ENCODE measurements around the gene DDX42. TPM values are rescaled to one million over a fixed set of nuclear protein-coding genes. Genes with fewer than 3 reads are reported as not detected.

The DDX42 gene
- total and polyA plus RNA-seq, 4 donors = 90.1 to 114 (median 107) TPM

GRCh38 chr17:63817736-63818385 lies 43.9 kb downstream of the DDX42 start:
- Histone ChIP-seq H3K4me1 (ENCODE audit: control insufficient read depth, insufficient read depth, low read length) (no peaks in the 10 kb centered on the region), H3K4me3 (ENCODE audit: low read depth, low read length) (no peak overlapping the region), H3K36me3 (ENCODE audit: control insufficient read depth, insufficient read depth, low read length) (peaks cover 86% of the 10 kb centered on the region), H3K27me3 (ENCODE audit: control insufficient read depth, insufficient read depth, low read length) (no peaks in the 10 kb centered on the region), H3K27ac (ENCODE audit: low read depth, low read length) (no peak overlapping the region), H3K9me3 (ENCODE audit: control insufficient read depth, insufficient read depth, low read length) (no peaks in the 10 kb centered on the region)
- 85% methylated on average over 27 of the region's 27 CpGs for WGBS (ENCODE audit: insufficient coverage)
- no peak for DNase-seq (ENCODE audit: low read depth in 4 of 6, low spot score in 6 of 6)

DNA sequence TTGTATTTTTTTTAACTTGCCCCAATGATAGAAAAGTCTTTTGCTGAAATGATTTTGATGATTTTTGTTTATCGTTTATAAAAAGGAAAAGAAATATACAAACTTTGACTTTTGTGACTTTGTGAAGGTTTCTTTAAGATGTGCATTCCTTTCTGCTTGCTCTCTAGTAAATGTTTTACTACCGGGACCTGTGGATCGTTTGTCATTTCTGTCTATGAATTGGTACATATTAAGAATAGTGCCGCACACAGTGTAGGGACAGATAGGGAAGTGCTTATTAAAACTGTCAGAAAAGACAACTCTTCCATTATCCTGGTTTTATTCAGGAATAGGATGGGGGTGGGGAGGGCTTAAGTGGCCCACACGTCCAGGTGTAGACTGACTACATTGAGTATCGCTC lies 45.2 kb downstream of the DDX42 start:
- H3K27me3 ChIP-seq (ENCODE audit: control insufficient read depth, insufficient read depth, low read length) = no peaks in the 10 kb centered on the region
- H3K9me3 ChIP-seq (ENCODE audit: control insufficient read depth, insufficient read depth, low read length) = no peaks in the 10 kb centered on the region
- peaks cover 86% of the 10 kb centered on the region for H3K36me3 ChIP-seq (ENCODE audit: control insufficient read depth, insufficient read depth, low read length)
- H3K4me1 ChIP-seq (ENCODE audit: control insufficient read depth, insufficient read depth, low read length) = no peaks in the 10 kb centered on the region
- H3K27ac ChIP-seq (ENCODE audit: low read depth, low read length) = no peak overlapping the region
- H3K4me3 ChIP-seq (ENCODE audit: low read depth, low read length) = no peak overlapping the region
- 97% methylated on average over 4 of the region's 6 CpGs for WGBS (ENCODE audit: insufficient coverage)
- DNase-seq (ENCODE audit: low read depth in 4 of 6, low spot score in 6 of 6) = no peak

DNA sequence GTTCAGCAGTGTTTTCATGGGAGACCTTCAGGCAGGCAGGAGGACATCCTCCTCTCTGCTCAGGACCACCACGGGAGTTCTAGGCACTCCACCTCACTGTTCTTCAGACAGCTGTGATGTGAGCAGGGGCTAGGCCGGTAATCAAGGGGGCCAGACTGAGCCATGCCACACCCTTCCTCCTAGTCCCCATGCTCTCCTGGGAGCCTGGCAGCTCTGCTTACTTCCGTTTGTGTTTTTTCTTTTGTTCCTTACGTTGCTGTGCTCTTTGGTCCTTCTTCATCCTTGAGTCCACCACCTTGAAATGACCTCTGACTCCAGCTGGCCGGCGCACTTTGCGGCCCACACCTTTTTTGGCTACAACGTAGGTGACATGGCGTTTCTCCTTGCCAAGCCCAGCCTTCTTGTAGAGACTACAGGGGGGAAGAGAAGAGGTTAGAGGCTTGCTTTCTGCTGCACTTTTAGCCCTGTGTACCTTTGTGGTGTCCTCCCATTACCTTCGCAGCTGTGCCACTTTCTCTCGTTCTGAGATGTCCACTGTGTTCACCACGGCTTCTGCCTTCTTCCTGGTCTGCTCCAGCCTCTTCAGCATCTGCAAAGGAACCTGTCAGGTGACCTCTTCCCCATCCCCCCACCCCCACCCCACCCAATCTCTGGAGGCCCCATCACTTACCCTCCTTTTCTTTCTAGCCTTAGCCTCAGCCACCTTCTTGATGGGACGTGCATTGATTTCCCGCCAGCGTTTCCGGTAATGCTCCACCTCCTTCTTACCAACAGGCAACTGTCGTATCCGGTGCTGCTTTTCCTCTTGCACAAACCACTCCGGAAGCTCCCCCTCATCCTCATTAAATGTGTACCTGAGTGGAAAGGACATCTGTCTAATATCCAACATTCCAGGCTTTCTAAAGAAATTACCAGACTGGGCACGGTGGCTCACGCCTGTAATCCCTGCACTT lies 45.9 kb downstream of the DDX42 start:
- Histone ChIP-seq H3K4me1 (ENCODE audit: control insufficient read depth, insufficient read depth, low read length) (no peaks in the 10 kb centered on the region), H3K27ac (ENCODE audit: low read depth, low read length) (no peak overlapping the region), H3K4me3 (ENCODE audit: low read depth, low read length) (no peak overlapping the region), H3K9me3 (ENCODE audit: control insufficient read depth, insufficient read depth, low read length) (no peaks in the 10 kb centered on the region), H3K36me3 (ENCODE audit: control insufficient read depth, insufficient read depth, low read length) (peaks cover 86% of the 10 kb centered on the region), H3K27me3 (ENCODE audit: control insufficient read depth, insufficient read depth, low read length) (no peaks in the 10 kb centered on the region)
- DNase-seq (ENCODE audit: low read depth in 4 of 6, low spot score in 6 of 6) = no peak
- 86% methylated on average over 18 of the region's 21 CpGs for WGBS (ENCODE audit: insufficient coverage)

DNA sequence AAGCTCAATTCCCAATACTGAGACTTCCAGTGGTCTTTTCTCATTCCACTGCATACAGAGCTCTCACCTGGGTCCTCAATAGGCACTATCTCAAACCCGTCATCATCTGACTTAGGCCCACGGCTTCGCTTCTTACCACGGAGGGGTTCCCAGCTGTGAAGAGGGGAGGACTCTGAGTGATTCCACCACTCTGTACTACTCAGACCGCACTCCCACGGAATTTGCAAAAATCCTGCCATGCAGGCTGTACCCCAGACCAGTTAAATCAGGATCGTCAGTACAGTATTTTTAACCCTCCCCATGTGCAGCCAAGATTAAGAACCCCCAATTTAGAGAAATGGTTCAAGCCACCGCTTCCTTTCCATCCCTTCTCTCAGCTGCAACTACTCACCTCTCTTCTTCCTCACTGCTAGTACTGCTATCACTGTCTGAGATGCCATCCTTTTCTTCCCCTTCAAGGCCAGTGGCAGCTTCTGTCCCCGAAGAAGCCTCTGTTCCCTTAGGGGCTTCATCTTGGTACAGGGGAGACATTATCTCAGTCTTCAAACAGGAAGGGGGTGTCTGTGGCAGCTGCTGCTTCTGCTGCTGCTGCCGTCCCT lies 47.1 kb downstream of the DDX42 start:
- H3K27ac ChIP-seq (ENCODE audit: low read depth, low read length) = no peak overlapping the region
- no peaks in the 10 kb centered on the region for H3K9me3 ChIP-seq (ENCODE audit: control insufficient read depth, insufficient read depth, low read length)
- no peaks in the 10 kb centered on the region for H3K4me1 ChIP-seq (ENCODE audit: control insufficient read depth, insufficient read depth, low read length)
- no peaks in the 10 kb centered on the region for H3K27me3 ChIP-seq (ENCODE audit: control insufficient read depth, insufficient read depth, low read length)
- no peak for DNase-seq (ENCODE audit: low read depth in 4 of 6, low spot score in 6 of 6)
- H3K36me3 ChIP-seq (ENCODE audit: control insufficient read depth, insufficient read depth, low read length) = peaks cover 81% of the 10 kb centered on the region
- WGBS (ENCODE audit: insufficient coverage) = 84% methylated on average over 8 of the region's 10 CpGs
- no peak overlapping the region for H3K4me3 ChIP-seq (ENCODE audit: low read depth, low read length)

GRCh38 chr17:63821804-63822203 lies 47.8 kb downstream of the DDX42 start:
- Histone ChIP-seq H3K27ac (ENCODE audit: low read depth, low read length) (no peak overlapping the region), H3K27me3 (ENCODE audit: control insufficient read depth, insufficient read depth, low read length) (no peaks in the 10 kb centered on the region), H3K4me3 (ENCODE audit: low read depth, low read length) (no peak overlapping the region), H3K4me1 (ENCODE audit: control insufficient read depth, insufficient read depth, low read length) (peaks cover 5% of the 10 kb centered on the region), H3K36me3 (ENCODE audit: control insufficient read depth, insufficient read depth, low read length) (peaks cover 76% of the 10 kb centered on the region), H3K9me3 (ENCODE audit: control insufficient read depth, insufficient read depth, low read length) (no peaks in the 10 kb centered on the region)
- 96% methylated on average over 5 of the region's 6 CpGs for WGBS (ENCODE audit: insufficient coverage)
- DNase-seq (ENCODE audit: low read depth in 4 of 6, low spot score in 6 of 6) = no peak

DNA sequence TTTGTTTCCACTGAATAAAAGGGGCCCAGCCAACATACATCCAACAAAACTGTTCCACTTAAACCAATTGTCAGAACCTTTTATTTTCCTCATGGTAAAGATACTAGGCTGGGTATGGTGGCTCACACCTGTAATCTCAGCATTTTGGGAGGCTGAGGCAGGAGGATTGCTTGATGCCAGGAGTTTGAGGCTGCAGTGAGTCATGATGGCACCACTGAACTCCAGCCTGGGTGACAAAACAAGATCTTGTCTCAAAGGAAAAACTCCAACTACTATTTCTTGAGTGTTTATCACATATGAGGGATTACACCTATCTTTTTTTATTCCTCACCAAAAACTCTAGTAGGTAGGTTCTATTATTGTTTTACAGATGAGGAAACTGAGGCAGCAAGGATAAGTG lies 48.6 kb downstream of the DDX42 start:
- Histone ChIP-seq H3K36me3 (ENCODE audit: control insufficient read depth, insufficient read depth, low read length) (peaks cover 71% of the 10 kb centered on the region), H3K4me1 (ENCODE audit: control insufficient read depth, insufficient read depth, low read length) (peaks cover 5% of the 10 kb centered on the region), H3K27ac (ENCODE audit: low read depth, low read length) (no peak overlapping the region), H3K4me3 (ENCODE audit: low read depth, low read length) (no peak overlapping the region), H3K27me3 (ENCODE audit: control insufficient read depth, insufficient read depth, low read length) (no peaks in the 10 kb centered on the region), H3K9me3 (ENCODE audit: control insufficient read depth, insufficient read depth, low read length) (no peaks in the 10 kb centered on the region)
- no peak for DNase-seq (ENCODE audit: low read depth in 4 of 6, low spot score in 6 of 6)

DNA sequence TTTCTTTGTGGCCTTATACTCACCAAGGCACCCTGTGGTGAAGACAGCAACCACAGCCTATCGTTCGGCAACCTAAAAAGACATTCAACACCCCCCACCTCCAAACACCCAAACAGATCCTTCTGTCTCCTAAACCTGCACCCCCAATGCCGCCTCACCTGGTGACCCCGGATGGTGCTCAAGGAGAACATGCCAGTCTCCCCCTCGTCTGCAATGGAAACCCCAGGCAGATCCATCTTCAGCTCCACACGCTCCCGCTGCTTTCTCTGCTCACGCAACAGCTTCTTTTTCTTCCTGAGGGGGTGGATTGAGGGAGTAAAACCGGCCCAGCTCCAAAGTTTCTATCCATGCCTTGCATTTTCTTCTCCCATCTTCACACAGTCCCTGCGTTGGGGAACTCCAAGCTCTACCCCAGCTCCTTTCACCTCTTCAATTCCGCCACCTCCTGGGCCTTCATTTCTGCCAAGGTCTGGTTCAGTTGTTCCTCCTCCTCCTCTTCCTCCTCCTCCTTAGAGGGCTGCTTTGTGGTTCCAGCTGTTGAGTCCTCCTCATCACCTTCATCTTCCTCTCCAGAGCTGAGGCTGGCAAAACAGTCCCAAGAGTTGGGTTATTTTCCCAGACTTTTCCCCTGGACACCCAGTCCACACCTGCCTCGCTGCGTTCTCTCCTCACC lies 49.8 kb downstream of the DDX42 start:
- H3K4me3 ChIP-seq (ENCODE audit: low read depth, low read length) = no peak overlapping the region
- H3K27me3 ChIP-seq (ENCODE audit: control insufficient read depth, insufficient read depth, low read length) = no peaks in the 10 kb centered on the region
- no peak overlapping the region for H3K27ac ChIP-seq (ENCODE audit: low read depth, low read length)
- DNase-seq (ENCODE audit: low read depth in 4 of 6, low spot score in 6 of 6) = no peak
- peaks cover 9% of the 10 kb centered on the region for H3K4me1 ChIP-seq (ENCODE audit: control insufficient read depth, insufficient read depth, low read length)
- no peaks in the 10 kb centered on the region for H3K9me3 ChIP-seq (ENCODE audit: control insufficient read depth, insufficient read depth, low read length)
- WGBS (ENCODE audit: insufficient coverage) = 97% methylated on average over 9 of the region's 13 CpGs
- H3K36me3 ChIP-seq (ENCODE audit: control insufficient read depth, insufficient read depth, low read length) = peaks cover 61% of the 10 kb centered on the region

GRCh38 chr17:63824362-63824761 lies 50.4 kb downstream of the DDX42 start:
- no peak for DNase-seq (ENCODE audit: low read depth in 4 of 6, low spot score in 6 of 6)
- H3K27me3 ChIP-seq (ENCODE audit: control insufficient read depth, insufficient read depth, low read length) = no peaks in the 10 kb centered on the region
- peaks cover 61% of the 10 kb centered on the region for H3K36me3 ChIP-seq (ENCODE audit: control insufficient read depth, insufficient read depth, low read length)
- no peak overlapping the region for H3K27ac ChIP-seq (ENCODE audit: low read depth, low read length)
- no peaks in the 10 kb centered on the region for H3K9me3 ChIP-seq (ENCODE audit: control insufficient read depth, insufficient read depth, low read length)
- no peak overlapping the region for H3K4me3 ChIP-seq (ENCODE audit: low read depth, low read length)
- peaks cover 9% of the 10 kb centered on the region for H3K4me1 ChIP-seq (ENCODE audit: control insufficient read depth, insufficient read depth, low read length)
- WGBS (ENCODE audit: insufficient coverage) = 96% methylated on average over 7 of the region's 9 CpGs

DNA sequence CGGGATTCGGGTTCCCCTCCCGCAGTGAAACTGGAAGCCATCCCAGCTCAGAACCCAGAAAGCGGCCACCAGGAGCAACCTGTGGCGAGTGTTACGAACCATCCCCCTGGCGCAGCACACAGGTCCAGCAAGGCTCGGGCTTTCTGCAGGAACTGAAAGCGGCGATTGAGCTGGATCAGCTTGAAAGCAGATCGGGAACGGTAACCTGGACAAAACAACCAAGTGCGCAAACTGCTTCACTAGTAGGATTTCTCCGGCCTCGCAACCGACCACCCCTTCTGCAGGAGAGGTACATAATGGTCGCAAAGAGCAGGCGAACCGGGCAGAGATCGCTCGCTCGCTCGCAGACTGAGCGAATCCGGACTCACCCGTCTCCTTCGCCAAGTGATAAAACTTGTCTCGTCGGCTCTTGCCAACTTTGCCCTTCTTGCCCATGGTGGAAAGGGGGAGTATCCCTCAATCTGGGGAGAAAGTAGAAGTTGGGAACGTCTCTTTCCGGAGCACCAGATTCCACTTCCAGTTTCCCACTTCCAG lies 52.6 kb downstream of the DDX42 start:
- peak overlapping the region; percentile 91 for H3K27ac ChIP-seq (ENCODE audit: low read depth, low read length)
- H3K27me3 ChIP-seq (ENCODE audit: control insufficient read depth, insufficient read depth, low read length) = no peaks in the 10 kb centered on the region
- no peak for DNase-seq (ENCODE audit: low read depth in 4 of 6, low spot score in 6 of 6)
- H3K4me1 ChIP-seq (ENCODE audit: control insufficient read depth, insufficient read depth, low read length) = peaks cover 9% of the 10 kb centered on the region
- H3K4me3 ChIP-seq (ENCODE audit: low read depth, low read length) = peak overlapping the region; percentile 93
- WGBS (ENCODE audit: insufficient coverage) = 0% methylated on average over 29 of the region's 31 CpGs
- H3K9me3 ChIP-seq (ENCODE audit: control insufficient read depth, insufficient read depth, low read length) = no peaks in the 10 kb centered on the region
- peaks cover 62% of the 10 kb centered on the region for H3K36me3 ChIP-seq (ENCODE audit: control insufficient read depth, insufficient read depth, low read length)
